Lung (tissue), 12 donors: ENCODE data around the gene HMHB1. TPM values are rescaled to one million over a fixed set of nuclear protein-coding genes. Genes with fewer than 3 reads are reported as not detected.
"Not testable (repeated sequence)": the region's sequence is repeated elsewhere in the genome, so short reads cannot be mapped to it uniquely, and the experiment has no call there.

Experiments
- ATAC-seq: fragments of 200-7000 bp; cut with Tn5 transposase; one replicate; pipeline ENCODE4 v1.9.1; 2020; ENCODE audit warnings: moderate number of reproducible peaks; ENCODE audit not compliant: insufficient read depth, low FRiP score
- DNase-seq, 3 donors: peaks; one replicate each; pipeline ENCODE4 v3.0.0-alpha.2; 2013 to 2017
- H3K27ac ChIP-seq, 2 donors: one replicate each; pipeline ENCODE4 v1.5.1; 2013; ENCODE audit warnings: mild to moderate bottlenecking in 2 of 2, moderate library complexity in 2 of 2, control low read depth in 1 of 2, inconsistent platforms in 1 of 2, low read depth in 1 of 2, low read length in 1 of 2
- H3K27me3 ChIP-seq, 3 donors: one replicate each; pipeline ENCODE4 v1.5.1; 2013; ENCODE audit warnings: low read length in 2 of 3; ENCODE audit not compliant: control insufficient read depth in 3 of 3, insufficient read depth in 3 of 3
- H3K36me3 ChIP-seq, 4 donors: one replicate each; pipeline ENCODE4 v1.5.1; 2013; ENCODE audit warnings: low read length in 4 of 4, mild to moderate bottlenecking in 1 of 4, moderate library complexity in 1 of 4; ENCODE audit not compliant: control insufficient read depth in 4 of 4, insufficient read depth in 4 of 4
- H3K4me1 ChIP-seq, 5 donors: one replicate each; pipeline ENCODE4 v1.5.1; 2013; ENCODE audit warnings: low read length in 5 of 5, mild to moderate bottlenecking in 2 of 5, moderate library complexity in 1 of 5; ENCODE audit not compliant: control insufficient read depth in 5 of 5, insufficient read depth in 5 of 5
- H3K4me3 ChIP-seq: one replicate; pipeline ENCODE4 v1.5.1; 2013; ENCODE audit warnings: mild to moderate bottlenecking, control low read depth, moderate library complexity
- H3K9ac ChIP-seq, 2 donors: one replicate each; pipeline ENCODE4 v1.5.1; 2013; ENCODE audit warnings: low read length in 2 of 2, control low read depth in 1 of 2; ENCODE audit not compliant: insufficient read depth in 1 of 2
- H3K9me3 ChIP-seq, 4 donors: one replicate each; pipeline ENCODE4 v1.5.1; 2013; ENCODE audit warnings: low read length in 3 of 4, mild to moderate bottlenecking in 1 of 4, moderate library complexity in 1 of 4; ENCODE audit not compliant: control insufficient read depth in 4 of 4, insufficient read depth in 3 of 4
- WGBS, 2 donors: extraction: QIAGEN DNeasy Blood & Tissue Kit; methylation state at CpG; one replicate each; pipeline ENCODE4 v1.1.7; 2013; 5-methylcytosine and 5-hydroxymethylcytosine counted together
- polyA plus RNA-seq, 2 donors: library from polyadenylated mRNA; stranded (reverse); fragments of 200-250 nt; gene quantifications; one replicate each; pipeline ENCODE4 v1.2.1, GENCODE V29; 2013
- total RNA-seq, 2 donors: library from RNA; depleted of rRNA in 1 of 2; stranded (reverse); fragments of >200 nt in 1 of 2; gene quantifications; one replicate each; pipeline ENCODE4 v1.2.1, GENCODE V29; 2014 to 2021
- TF ChIP-seq, protein P1 (sequence below): IDR thresholded peaks from 2 replicates; pipeline ENCODE4 v1.5.1; 2012; ENCODE audit warnings: mild to moderate bottlenecking; ENCODE audit errors: control extremely low read depth, extremely low read depth
- donor health status: control.
- donor health status: control.
- donor health status: Bipolar disorder and iron deficiency.
- donor health status: healthy.
- donor health status: DM: yes; HTN: yes; CAD: no.

Gene HMHB1
- total and polyA plus RNA-seq, 4 donors = not detected

DNA sequence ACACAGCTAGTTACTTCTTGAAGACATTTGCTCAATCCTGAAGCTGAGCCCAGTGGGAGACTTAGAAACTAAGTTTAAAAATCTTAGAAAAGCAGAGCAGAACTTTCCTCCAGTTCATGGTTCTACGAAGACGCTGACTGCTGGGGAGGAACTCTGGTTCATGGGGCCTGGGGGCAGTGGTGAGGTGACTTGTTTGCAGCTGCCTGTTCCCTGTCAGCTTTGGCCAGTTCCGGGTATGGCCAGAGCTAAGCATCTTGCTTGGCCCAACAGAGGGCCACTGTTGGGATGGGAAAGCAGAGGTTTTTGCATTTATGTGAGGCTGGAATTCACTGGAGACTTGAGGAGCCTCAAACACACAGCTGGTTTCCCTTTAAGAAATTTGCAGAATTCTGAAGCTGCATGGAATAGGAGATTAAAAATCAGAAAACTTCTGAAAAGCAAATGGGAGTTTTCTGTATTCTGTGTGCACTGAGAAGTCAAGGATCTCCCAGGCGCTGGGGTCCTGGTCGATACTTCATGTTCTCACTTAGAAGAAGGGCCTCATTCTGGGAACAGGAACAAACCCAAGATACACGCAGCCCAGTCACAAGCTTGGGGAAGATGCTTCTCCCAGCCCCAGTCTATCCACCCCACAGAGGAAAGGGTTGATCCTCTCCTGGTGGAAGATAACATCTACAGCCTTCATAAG lies 10.6 kb upstream of the HMHB1 start:
- Histone ChIP-seq H3K27ac (no peak overlapping the region), H3K9ac (no peak overlapping the region), H3K4me3 (no peak overlapping the region), H3K36me3 (no peaks in the 10 kb centered on the region), H3K27me3 (no peaks in the 10 kb centered on the region), H3K4me1 (no peaks in the 10 kb centered on the region), H3K9me3 (no peaks in the 10 kb centered on the region)
- DNase-seq = no peak
- WGBS, 2 donors = 94% methylated on average over 6 of the region's 6 CpGs
- no peak for ATAC-seq
- TF ChIP-seq, protein P1, sequence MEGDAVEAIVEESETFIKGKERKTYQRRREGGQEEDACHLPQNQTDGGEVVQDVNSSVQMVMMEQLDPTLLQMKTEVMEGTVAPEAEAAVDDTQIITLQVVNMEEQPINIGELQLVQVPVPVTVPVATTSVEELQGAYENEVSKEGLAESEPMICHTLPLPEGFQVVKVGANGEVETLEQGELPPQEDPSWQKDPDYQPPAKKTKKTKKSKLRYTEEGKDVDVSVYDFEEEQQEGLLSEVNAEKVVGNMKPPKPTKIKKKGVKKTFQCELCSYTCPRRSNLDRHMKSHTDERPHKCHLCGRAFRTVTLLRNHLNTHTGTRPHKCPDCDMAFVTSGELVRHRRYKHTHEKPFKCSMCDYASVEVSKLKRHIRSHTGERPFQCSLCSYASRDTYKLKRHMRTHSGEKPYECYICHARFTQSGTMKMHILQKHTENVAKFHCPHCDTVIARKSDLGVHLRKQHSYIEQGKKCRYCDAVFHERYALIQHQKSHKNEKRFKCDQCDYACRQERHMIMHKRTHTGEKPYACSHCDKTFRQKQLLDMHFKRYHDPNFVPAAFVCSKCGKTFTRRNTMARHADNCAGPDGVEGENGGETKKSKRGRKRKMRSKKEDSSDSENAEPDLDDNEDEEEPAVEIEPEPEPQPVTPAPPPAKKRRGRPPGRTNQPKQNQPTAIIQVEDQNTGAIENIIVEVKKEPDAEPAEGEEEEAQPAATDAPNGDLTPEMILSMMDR = no peak

DNA sequence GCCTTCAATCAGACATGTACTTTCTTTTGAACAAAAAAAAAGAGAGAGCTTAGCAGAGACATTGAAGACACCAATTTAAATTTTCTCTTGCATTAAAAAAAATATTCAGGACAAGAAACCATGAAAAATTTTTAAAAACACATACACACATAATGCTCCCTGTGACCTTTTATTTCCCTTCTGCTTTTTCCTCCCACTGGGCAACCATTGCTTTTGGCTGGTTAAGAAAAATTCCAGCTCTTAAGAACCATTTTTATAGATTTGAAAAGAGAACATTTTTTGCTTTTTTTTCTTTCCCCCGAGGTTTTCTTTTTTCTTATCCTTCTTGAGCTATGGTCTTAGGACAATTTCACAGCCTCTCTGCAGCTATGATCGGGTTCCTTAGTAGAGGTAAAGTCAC lies 6.1 kb upstream of the HMHB1 start:
- TF ChIP-seq, protein P1 = no peak
- no peak overlapping the region for H3K4me3 ChIP-seq
- no peaks in the 10 kb centered on the region for H3K9me3 ChIP-seq
- H3K27ac ChIP-seq = no peak overlapping the region
- no peak for DNase-seq
- H3K27me3 ChIP-seq = no peaks in the 10 kb centered on the region
- WGBS, 2 donors = 87 to 93% methylated on average over 2 of the region's 2 CpGs
- H3K9ac ChIP-seq = no peak overlapping the region
- H3K36me3 ChIP-seq = no peaks in the 10 kb centered on the region
- ATAC-seq = no peak
- no peaks in the 10 kb centered on the region for H3K4me1 ChIP-seq

DNA sequence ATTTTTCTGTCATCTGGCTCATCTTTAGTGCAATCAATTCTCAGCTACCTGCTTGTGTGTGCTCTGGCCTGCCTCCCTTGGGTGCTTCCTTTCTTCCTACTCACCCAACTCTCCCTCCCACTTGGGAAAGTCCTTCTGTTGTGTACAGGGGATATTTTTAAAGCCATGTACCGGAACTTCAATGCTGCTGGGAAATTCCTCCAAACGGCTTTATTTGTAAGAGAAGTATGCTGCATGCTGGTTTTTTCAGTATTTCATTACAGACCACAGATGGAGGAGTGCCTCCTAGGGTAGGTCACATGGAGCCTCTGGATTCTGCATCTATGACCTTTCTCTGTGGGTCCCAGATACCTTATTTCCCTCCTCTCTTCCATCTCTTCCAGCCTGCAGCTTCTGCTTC lies 5.4 kb upstream of the HMHB1 start:
- TF ChIP-seq, protein P1 = no peak
- Histone ChIP-seq H3K36me3 (no peaks in the 10 kb centered on the region), H3K9ac (no peak overlapping the region), H3K27me3 (no peaks in the 10 kb centered on the region), H3K4me3 (no peak overlapping the region), H3K4me1 (no peaks in the 10 kb centered on the region), H3K9me3 (no peaks in the 10 kb centered on the region), H3K27ac (no peak overlapping the region)
- no peak for DNase-seq
- no peak for ATAC-seq
- WGBS, 2 donors = 42 to 57% methylated on average over 2 of the region's 2 CpGs

DNA sequence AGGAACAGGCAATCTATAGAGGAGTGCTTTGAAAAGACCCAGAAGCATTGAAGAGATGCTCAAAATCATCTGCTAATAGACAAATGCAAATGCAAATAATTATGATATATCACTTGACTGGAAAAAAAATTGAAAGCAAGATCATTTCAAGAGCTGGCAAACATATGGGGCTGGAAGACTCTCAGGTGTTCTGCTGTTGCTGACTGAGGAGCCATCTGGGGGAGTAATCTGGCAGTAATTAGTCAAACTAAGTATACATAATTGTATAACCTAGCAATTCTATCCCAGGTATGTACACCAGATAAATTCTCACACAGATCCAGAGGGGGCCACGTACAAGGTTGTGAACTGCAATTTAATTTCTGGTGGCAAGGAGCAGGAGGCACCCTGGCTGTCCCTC lies 4.6 kb upstream of the HMHB1 start:
- TF ChIP-seq, protein P1 = no peak
- WGBS, 2 donors = 98 to 100% methylated on average over 1 of the region's 1 CpG

DNA sequence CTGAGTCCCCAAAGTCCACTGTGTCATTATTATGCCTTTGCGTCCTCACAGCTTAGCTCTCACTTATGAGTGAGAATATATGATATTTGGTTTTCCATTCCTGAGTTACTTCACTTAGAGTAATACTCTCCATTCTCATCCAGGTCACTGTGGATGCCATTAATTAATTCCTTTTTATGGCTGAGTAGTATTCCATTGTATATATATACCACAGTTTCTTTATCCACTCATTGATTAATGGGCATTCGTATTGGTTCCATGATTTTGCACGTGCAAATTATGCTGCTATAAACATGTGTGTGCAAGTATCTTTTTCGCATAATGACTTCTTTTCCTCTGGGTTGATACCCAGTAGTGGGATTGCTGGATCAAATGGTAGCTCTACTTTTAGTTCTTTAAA lies 4.4 kb downstream of the HMHB1 start:
- not testable (repeated sequence) for H3K9ac ChIP-seq, H3K4me3 ChIP-seq, DNase-seq, H3K36me3 ChIP-seq, H3K27ac ChIP-seq, H3K4me1 ChIP-seq, ATAC-seq, H3K9me3 ChIP-seq, H3K27me3 ChIP-seq
- 95 to 97% methylated on average over 4 of the region's 4 CpGs for WGBS, 2 donors

More for the DNA sequence above, 4.6 kb upstream of the HMHB1 start:
- H3K4me3 ChIP-seq = no peak overlapping the region
- H3K27ac ChIP-seq = no peak overlapping the region
- H3K36me3 ChIP-seq = no peaks in the 10 kb centered on the region
- H3K9ac ChIP-seq = no peak overlapping the region
- H3K27me3 ChIP-seq = no peaks in the 10 kb centered on the region
- DNase-seq = no peak
- ATAC-seq = no peak
- no peaks in the 10 kb centered on the region for H3K9me3 ChIP-seq
- no peaks in the 10 kb centered on the region for H3K4me1 ChIP-seq
